HG03066 (cell line): Measurements from ENCODE around the gene HOXB1.
A peak's percentile ranks its signal among the peaks of the same experiment; 100 is the strongest.
"Not testable (repeated sequence)": the region's sequence is repeated elsewhere in the genome, so short reads cannot be mapped to it uniquely, and the experiment has no call there.

Experiments
- ATAC-seq: cut with Tn5 transposase; IDR thresholded peaks from one replicate; pipeline ENCODE4 v1.9.1; 2021; ENCODE audit warnings: low read depth; ENCODE audit not compliant: unreplicated experiment

The HOXB1 gene

DNA sequence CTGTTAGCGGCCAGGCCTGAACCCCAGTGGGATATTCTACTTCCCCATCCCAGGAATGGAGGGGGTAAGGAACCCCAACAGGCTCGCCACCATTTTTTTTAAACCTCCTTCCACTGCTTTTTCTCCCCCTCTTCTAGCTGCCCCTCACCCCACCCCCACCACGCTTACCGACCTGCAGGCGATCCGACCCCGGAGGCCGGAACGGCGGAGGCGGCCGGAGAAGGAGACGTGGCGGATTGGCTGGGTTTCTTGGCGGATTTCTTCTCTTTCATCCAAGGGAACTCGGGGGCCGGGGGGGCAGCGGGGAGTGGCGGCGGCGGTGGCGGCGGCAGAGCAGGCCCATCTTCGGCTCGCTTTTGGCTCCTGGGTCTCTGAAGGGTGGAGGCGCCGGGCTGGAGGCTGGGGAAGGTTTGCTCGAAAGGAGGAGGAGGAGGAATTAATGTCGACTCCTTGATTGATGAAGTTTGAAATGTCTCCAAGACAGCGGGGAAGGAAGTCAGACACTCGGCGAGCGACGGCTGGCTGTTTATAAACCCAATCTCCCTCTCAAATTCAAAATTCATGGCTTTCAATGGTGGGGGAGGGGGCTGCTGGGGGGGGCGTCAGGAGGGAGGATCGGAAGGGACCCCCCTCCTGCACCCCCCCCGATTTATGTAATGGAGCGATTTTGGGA, 13.7 kb upstream of the HOXB1 start:
- no peak for ATAC-seq

- ATAC-seq = no peak
Measured at GRCh38 chr17:48543854-48544348, 13.1 kb upstream of the HOXB1 start.

- peak; percentile 58 for ATAC-seq
Measured at GRCh38 chr17:48543107-48543853, 12.5 kb upstream of the HOXB1 start.

DNA sequence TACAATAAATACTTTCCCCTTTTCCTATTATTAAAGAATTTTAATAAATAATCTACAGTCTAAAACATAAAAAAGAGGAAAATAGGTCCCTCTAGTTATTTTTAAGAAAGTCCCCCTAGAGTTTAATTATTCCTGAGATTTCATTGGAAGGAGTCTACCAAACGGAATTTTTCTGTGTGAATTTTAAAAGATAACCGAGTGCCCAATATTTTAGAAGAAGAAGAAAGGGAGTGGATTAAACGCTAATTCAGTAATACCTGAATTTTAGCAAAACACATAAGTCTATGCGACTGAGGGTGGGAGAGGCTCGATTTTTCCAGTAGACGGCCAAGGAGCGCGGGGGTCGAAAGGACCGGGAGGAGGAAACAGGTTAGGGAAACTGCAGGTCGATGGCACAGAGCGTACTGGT, 11.9 kb upstream of the HOXB1 start:
- ATAC-seq = no peak

DNA sequence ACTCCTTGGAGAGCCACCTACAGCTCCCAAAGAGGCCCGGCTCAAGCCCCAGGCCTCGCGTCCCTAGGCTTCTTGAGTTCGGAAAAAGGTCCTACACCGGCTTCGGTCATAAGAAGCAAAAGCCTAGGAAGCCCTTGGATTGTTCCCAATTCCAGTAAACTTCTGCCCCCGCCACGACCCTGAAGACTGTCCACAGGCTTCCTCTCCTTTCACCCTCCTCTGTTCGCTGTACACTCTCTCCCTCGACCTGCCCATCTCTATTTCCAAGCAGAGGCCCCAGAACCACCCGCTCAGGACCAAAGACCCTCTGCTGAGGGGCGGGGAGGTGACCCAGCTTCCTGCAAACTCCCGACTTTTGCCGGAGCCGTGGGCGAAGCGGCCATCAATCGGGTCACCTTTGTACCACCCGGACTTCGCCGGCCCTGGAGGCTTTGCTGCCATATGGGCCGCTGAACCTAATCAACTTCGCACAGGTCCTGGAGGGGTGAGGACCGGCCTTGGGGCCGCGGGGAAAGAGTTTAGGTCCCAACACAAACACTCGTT, 11.4 kb upstream of the HOXB1 start:
- ATAC-seq = no peak

DNA sequence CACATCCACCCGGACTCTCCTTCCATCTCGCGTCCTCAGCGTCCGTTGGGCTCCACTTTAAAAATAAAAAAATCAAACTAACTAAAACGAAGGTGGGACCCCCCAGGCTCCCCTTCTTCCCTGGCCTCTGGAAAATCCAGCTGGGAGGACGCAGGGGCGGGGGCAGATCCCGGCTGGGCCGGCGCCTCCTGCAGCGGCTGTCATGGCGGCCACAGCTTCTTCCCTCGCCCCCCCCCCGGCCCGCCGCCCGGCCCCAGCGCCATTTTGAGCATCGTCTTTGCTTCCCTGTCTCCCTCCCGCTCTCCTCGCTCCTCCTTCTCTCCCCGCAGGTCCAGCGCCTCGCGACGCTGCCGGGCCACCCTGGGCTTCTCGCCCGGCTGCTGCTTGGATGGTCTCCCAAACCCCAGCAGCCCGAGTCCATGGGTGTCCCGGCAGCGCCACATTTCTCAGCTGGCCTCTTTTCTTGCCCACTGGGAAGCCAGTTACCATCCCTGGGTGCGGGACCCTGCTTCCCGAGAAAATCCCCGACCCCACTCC, 10.8 kb upstream of the HOXB1 start:
- no peak for ATAC-seq

DNA sequence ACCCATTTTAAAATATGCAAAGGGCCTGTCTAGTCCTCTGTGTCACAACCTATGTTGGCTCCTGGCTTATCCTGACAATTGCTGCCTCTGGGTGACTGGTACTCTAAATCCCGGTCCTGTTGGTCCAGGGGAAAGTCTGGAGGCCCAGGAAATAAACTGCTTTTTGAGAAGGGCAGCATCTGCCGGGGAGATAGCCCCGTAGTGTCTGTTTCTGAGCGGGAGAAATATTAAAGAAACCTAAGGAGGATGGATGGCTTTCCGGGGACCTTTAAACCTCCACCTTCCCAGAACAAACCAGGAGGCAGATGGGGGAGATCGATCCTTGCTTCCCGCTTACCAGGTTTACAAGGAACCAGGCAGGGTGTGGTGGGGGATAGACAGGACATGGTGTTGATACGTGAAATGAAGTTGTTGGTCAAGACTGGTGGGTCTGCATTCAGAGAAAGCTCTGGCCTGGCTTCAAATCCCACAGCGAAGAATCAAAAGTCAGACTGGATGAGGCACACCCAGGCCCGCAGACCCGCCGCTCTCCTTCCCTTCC, 10.3 kb upstream of the HOXB1 start:
- no peak for ATAC-seq

DNA sequence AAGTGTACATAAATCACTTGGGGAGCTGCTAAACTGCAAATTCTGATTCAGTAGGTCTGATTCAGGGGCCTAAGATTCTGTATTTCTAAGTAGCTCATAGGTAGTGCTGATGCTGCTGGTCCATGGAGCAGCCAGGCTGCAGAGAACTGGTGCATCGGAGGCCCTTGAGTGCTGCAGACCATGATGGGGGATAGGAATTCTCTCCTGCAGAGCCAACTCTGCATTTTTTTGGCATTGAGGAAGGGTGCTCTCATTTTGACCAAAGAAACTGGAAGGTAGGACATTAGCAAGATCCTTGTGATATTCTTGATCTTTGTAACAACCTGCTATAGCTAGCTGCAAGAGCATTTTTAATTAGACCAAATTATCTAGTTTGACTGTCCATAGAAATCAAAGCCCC, 9.4 kb upstream of the HOXB1 start:
- ATAC-seq = no peak

DNA sequence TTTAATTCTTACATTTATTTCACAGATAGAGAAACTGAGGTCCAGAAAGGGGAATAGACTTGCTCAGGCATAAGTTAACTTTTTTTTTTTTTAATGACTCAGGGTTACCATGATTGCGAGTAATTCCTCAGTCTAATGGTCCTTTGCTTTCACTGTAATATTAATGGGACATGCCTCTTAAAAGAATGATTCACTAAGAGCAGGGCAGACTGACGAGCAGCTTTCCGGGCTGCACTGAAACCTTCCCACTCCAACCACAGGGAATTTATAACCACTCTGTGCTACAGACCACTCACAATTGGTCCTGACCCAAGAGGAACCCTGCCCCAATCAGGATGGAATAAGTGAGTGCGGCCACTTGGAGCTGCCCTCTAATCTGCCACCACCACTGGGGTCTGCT, 8.4 kb upstream of the HOXB1 start:
- ATAC-seq = no peak

DNA sequence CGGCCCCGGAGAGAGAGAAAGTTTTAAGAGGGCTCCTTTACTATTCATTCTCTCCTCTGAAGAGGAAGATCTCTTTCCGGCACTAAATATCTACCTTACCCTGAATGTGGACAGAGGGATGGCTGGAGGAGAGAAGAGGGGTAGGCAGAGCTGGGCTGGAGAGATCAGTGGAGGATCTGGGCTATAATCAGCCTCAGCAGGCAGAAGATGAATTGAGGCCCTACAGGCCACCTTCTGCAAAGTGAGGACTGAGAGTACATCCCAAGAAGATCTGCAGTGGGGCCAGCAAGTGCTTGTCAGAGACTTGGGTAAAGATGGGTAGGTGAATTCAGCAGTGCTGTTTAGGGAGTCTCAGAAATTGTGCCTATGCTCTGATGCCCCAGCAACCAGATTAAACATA, 6.5 kb upstream of the HOXB1 start:
- no peak for ATAC-seq

DNA sequence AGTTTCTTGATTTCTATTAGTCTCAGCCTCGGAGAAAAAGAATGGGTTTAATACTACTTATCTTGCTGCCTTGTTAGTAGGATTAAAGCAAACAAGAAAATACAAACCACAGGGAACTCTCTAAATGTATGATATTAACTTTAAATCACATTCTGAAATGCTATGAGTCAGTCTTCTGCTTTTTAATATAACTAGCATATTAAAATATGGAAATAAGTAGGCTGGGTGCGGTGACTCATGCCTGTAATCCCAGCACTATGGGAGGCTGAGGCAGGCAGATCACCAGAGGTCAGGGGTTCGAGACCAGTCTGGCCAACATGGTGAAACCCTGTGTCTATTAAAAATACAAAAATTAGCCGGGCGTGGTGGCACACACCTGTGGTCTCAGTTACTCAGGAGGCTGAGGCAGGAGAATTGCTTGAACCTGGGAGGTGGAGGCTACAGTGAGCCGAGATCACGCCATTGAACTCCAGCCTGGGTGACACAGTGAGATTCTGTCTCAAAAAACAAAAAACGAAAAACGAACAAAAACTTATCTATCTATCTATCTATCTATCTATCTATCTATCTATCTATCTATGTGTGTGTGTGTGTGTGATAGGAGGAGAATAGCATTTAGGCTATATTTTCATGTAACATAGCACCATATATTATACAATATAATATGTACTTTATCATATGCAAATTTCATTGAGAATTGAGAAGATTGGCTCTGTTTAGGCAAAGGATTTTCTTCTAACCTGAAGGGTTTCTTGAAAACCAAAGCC, 5.2 kb upstream of the HOXB1 start:
- ATAC-seq = not testable (repeated sequence)

- ATAC-seq = no peak
Measured at GRCh38 chr17:48532261-48532660, 1.4 kb upstream of the HOXB1 start.

DNA sequence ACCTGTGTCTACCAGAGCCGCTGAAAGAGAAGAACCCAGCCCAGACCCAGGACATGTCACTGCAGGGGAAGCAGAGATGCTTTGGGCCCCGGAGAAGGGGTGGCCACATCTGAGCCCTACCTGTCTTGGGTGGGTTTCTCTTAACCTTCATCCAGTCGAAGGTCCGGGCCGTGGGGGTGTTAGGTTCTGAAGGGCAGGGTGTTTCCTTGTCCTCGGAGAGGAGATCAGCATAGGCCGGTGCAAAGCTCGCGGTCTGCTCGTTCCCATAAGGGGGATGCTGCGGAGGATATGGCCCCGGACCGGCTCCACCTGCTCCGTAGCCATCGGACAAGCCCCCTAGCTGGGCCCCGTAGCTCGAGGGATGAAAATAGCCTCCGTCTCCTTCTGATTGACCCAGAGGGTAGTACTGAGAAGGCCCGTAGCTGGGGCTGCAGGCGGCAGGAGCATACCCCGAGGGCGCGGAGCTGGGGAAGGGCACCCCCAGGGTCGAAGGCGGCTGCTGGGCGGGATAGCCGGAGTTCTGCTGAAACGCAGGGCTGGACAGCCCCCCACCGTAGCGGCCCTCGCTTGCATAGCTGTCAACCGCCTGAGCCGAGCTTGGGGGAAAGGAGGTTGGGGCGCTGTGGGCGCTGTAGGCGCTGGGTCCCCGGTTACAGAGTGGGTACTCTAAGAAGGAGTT, 464 bp downstream of the HOXB1 start:
- ATAC-seq = no peak

DNA sequence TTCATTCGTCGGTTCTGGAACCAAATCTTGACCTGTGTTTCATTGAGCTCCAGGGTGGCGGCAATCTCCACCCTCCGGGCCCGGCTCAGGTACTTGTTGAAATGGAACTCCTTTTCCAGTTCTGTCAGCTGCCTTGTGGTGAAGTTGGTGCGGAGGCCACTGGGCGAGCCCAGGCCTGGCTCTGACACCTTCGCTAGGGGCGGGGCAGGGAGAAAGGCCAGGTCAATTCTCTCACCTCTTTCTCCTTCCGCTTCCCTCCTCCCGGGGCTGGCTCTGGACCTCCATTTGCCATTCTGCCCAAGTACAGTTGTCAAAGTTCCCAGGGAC, 1.2 kb downstream of the HOXB1 start:
- no peak for ATAC-seq

DNA sequence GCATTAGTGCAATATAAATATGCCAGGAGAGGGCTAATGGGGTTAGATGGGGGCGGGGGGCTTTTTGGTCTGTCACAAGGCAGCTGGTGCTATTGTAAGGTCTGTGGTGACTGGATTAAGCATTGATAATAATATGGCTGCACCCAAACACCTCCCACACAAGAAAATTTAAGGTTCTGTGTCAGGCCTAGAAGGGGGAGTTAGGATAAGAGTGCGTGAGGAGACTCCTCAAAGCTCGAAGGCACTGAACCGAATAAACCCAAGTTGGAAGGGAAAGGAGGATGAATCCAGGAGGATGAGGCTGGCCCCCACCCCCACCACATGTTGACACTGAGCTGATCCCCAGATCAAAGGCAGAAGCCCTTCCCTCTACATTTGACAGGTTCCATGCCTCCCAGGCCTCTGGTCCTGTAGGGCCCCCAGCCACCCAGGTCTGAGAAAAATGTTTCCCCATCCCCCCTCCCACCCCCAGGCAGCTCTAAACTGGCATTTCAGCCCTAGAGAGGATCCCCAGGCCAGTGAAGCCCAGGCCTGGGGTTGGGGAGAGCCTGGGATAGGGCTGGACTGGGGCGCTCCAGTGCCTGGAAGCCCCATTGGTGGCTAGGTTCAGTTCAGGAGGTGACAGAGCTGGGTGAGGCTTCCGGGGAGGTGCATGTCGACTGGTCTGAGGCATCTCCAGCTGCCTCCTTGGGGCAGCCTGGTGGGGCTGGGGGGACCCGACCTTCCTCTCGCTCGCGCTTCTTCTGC, 1.7 kb downstream of the HOXB1 start:
- ATAC-seq = no peak

GRCh38 chr17:48528153-48528935, 2.5 kb downstream of the HOXB1 start:
- no peak for ATAC-seq

DNA sequence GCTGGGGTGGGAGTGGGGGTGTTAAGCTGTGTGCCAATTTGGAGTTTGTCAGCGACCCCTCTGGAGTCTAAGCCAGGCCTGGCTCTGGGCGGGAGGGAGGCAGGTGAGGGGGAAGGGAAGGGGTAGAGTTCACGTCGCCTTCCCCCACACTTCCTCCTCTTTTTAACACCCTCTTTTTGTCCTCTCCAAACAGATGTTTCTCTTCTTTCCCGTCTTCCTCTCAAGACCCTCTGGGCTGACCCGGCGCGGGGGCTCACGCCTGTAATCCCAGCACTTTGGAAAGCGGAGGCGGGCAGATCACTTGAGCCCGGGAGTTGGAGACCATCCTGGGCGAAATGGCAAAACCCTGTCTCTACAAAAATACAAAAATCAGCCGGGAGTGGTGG, 3.3 kb downstream of the HOXB1 start:
- no peak for ATAC-seq

GRCh38 chr17:48526608-48527546, 3.9 kb downstream of the HOXB1 start:
- no peak for ATAC-seq
